OCI-LY3 (cell line): ENCODE results near the gene SERTAD1.

Source experiments
- CTCF ChIP-seq: fragments of 200-600, 300-600 bp; sonication (generic); IDR thresholded peaks from 2 replicates; pipeline ENCODE4 v1.5.1; 2014; ENCODE audit warnings: antibody characterized with exemption, low read length, low read depth
- EZH2phosphoT487 ChIP-seq: fragments of 200-600 bp; shearing (Covaris generic); IDR thresholded peaks from 2 replicates; pipeline ENCODE4 v1.6.1; 2018; ENCODE audit warnings: antibody characterized with exemption, mixed run types, low read depth

- peak; percentile 91 for TF ChIP-seq CTCF
- TF ChIP-seq EZH2phosphoT487: no peak
Measured at GRCh38 chr19:40425450-40426287, at the start of gene SERTAD1.
